ENCODE results near the gene BCKDHA. TPM values are rescaled to one million over a fixed set of nuclear protein-coding genes. Genes with fewer than 3 reads are reported as not detected.

Gene BCKDHA
- total and polyA plus RNA-seq, 9 of the 15 experiments (the other 6 are each of a cell fraction or from before 2014, with no cell fraction given), result 4.5 to 52.5 (median 14.1) TPM

GRCh38 chr19:41353466-41354342 is 43.9 kb upstream of the BCKDHA start, which contains the start of gene TGFB1 (continued):
- no peak for TF ChIP-seq CHD7 (IDR thresholded peaks at IDR 0.05; ENCODE audit: low read depth, low read length)
- TF ChIP-seq ZNF609 (CRISPR knock-in tag; IDR thresholded peaks at IDR 0.05; ENCODE audit: borderline replicate concordance), result no peak
- no peak for TF ChIP-seq ZSCAN29 (IDR thresholded peaks at IDR 0.05)
- no peak for TF ChIP-seq ZNF146 (CRISPR knock-in tag; IDR thresholded peaks at IDR 0.05; ENCODE audit: unreplicated experiment)
- TF ChIP-seq SMAD2 (IDR thresholded peaks at IDR 0.05; ENCODE audit: low read depth, low read length), result no peak
- TF ChIP-seq BRD4 (IDR thresholded peaks at IDR 0.05), result no peak
- TF ChIP-seq, protein P1, sequence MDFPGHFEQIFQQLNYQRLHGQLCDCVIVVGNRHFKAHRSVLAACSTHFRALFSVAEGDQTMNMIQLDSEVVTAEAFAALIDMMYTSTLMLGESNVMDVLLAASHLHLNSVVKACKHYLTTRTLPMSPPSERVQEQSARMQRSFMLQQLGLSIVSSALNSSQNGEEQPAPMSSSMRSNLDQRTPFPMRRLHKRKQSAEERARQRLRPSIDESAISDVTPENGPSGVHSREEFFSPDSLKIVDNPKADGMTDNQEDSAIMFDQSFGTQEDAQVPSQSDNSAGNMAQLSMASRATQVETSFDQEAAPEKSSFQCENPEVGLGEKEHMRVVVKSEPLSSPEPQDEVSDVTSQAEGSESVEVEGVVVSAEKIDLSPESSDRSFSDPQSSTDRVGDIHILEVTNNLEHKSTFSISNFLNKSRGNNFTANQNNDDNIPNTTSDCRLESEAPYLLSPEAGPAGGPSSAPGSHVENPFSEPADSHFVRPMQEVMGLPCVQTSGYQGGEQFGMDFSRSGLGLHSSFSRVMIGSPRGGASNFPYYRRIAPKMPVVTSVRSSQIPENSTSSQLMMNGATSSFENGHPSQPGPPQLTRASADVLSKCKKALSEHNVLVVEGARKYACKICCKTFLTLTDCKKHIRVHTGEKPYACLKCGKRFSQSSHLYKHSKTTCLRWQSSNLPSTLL (IDR thresholded peaks at IDR 0.05), result no peak
- no peak for TF ChIP-seq NFATC3 (IDR thresholded peaks at IDR 0.05)

Data from K562 (cell line).